SK-N-DZ (cell line): ENCODE results near the gene SLC22A12. TPM values are rescaled to one million over a fixed set of nuclear protein-coding genes. Genes with fewer than 3 reads are reported as not detected.
"Not testable (repeated sequence)": the region's sequence is repeated elsewhere in the genome, so short reads cannot be mapped to it uniquely, and the experiment has no call there.

ENCODE experiments used
- DNase-seq: peaks from one replicate; pipeline ENCODE4 v3.0.0-alpha.2; 2015; ENCODE audit warnings: low spot score
- polyA plus RNA-seq, 2 experiments: library from polyadenylated mRNA; depleted of rRNA; stranded (reverse); fragments of >200 nt; gene quantifications; 2 replicates each; pipeline ENCODE4 v1.2.3, GENCODE V29; 2014

The SLC22A12 gene
- not detected in 2 replicates for polyA plus RNA-seq (2014; cell fraction: cytosol; rRNA removed)
- not detected in 2 replicates for polyA plus RNA-seq (2014; cell fraction: nucleus; rRNA removed)

DNA sequence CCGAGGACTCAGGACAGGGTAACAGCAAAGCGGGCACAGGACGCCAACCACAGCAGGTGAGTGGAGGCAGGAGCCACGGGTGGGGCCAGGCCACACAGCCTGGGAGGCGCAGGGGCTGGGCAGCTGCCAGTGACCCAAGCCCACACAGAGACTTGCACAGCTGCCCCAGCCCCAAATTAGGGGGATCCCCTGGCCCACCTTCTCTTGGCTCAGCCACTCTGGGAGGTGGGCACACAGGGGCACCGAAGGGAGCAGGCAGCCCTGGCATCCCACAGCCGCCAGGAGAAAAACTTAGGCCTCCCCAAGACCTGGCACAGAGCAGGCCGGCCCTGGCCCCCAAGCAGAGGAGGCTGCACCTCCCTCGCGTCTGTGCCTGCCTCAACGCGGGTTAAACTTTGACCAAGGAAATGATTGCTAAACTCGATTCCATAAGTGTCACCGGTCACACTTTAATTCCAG, at the start of gene SLC22A12:
Gene SLC22A12 (plus strand): TSS at position 458 of the 459 bp plus-strand sequence. CDS start 337 bp downstream, outside the sequence.
- no peak for DNase-seq

- no peak for DNase-seq
Observed at GRCh38 chr11:64542172-64543125, 48.6 kb upstream of the SLC22A12 start.

DNA sequence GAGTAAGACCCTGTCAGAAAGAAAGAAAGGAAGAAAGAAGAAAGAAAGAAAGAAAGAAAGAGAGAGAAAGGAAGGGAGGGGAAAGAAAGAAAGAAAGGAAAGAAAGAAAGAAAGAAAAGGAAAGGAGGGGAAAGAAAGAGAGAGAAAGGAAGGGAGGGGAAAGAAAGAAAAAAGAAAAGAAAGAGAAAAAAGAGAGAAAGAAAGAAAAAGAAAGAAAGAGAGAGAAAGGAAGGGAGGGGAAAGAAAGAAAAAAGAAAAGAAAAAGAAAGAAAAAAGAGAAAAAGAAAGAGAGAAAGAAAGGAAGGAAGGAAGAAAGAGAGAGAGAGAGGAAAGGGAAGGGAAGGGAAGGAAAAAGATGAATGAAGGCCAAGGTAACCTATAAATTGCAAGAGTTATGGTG, 47.2 kb upstream of the SLC22A12 start:
- DNase-seq = no peak

GRCh38 chr11:64544616-64545296, 46.3 kb upstream of the SLC22A12 start:
- DNase-seq = no peak

GRCh38 chr11:64545619-64546018, 45.4 kb upstream of the SLC22A12 start:
- DNase-seq = no peak

- DNase-seq = no peak
Observed at GRCh38 chr11:64546176-64546575, 44.8 kb upstream of the SLC22A12 start.

GRCh38 chr11:64546600-64546999, 44.4 kb upstream of the SLC22A12 start:
- no peak for DNase-seq

DNA sequence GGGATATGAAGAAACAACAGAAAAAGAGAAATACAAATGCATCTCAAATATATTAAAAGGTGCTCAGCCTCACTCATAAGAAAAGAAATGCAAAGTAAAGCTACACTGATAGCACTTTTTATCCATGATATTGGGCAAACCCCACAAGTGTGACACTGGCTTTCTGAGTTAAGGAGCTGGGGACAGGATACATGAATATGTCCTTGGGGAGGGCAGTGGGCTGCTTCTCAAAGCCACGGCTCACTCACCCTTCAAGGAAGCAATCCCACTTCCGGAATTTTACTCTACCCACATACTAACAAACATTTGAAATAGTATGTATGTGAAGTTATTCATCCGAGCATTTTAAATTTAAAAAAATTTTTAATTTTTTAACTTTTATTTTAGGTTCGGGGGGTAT, 41.1 kb upstream of the SLC22A12 start:
- no peak for DNase-seq

DNA sequence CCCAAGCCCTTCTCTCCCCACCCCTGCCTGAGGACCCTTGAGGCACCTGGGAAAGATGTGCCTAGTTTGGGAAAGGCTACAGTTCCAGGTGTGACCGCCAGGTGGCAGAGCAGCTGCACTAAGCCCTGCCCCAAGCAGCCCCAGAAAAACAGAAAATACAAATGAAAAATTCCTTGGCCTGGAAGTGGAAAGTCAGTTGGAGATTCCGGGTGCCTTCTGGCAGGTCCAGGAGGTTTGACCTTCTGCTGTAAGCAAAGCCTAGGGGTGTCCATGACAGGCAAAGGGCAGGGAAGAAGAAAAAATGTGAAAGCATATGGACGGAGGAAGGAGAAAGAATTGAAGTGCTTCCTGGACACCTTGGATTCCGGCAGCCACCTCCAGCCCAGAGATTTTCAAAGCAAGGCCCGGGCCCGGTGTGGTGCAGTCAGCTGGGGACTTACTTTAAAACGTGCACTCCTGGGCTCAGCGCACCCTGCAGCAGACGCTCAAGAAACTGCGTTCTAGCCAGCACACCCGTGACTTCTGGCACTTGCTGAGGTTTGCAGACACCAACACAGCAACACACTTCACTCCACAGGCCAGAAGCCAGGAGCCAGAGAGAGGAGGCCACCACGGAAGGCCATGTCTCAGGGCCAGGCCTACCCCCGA, 37.3 kb upstream of the SLC22A12 start:
- DNase-seq = peak; percentile 57

GRCh38 chr11:64556044-64556720, 34.8 kb upstream of the SLC22A12 start:
- no peak for DNase-seq

DNA sequence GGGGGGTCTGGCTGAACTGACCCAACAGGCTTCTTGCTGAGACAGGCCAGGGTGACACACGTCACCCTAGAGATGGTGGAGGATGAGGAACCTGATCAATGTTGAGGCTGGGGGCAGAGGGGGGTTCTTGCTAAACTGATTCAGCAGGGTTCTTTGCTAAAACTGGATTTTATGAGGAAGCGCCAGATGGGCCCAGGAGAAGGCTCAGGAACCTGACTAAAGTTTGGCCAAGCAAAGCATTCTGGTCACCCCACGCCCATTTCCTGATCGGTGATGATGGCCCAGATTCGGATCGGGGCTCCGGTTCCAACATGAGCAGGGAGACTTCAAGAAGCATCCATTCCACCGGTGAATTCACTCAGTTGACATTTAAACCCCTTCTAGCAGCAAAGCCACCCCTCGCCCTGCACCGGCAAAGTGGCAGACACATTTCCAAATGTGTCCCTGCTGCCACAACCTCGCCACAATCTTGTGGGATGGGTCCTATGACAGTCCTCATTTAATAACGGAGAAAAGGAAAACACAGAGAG, 34.2 kb upstream of the SLC22A12 start:
- no peak for DNase-seq

GRCh38 chr11:64558065-64558745, 32.8 kb upstream of the SLC22A12 start:
- no peak for DNase-seq

- no peak for DNase-seq
Observed at GRCh38 chr11:64558869-64559268, 32.2 kb upstream of the SLC22A12 start.

- peak; percentile 51 for DNase-seq
Observed at GRCh38 chr11:64559351-64560138, 31.5 kb upstream of the SLC22A12 start.

- DNase-seq = no peak
Observed at GRCh38 chr11:64560139-64560771, 30.8 kb upstream of the SLC22A12 start.

DNA sequence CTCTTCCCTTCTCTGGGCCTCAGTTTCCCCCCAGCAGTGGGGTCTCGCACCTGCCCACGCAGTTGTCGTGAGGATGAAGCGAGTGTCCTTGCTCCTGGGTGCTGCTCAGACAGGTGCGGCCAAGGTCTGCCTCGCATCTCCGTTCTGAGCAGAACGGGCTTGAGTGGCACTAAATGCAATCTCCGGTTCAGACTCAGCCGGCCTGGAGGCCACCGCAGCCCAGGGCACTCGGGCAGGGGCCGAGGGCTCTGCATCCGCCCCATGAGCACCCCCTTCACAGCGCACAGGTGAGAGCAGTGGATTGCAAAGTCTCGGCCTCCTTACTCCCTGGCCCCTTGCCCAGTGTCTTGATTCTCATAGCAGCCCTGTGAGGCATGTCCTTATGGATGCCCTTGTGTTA, 30.1 kb upstream of the SLC22A12 start:
- DNase-seq = no peak

GRCh38 chr11:64561429-64561828, 29.6 kb upstream of the SLC22A12 start:
- not testable (repeated sequence) for DNase-seq

- DNase-seq = no peak
Observed at GRCh38 chr11:64561984-64562722, 28.9 kb upstream of the SLC22A12 start.
